Suprapubic skin (tissue), 4 donors: Measurements from ENCODE around the gene EPN1. TPM values are rescaled to one million over a fixed set of nuclear protein-coding genes. Genes with fewer than 3 reads are reported as not detected.
"Not testable (repeated sequence)": the region's sequence is repeated elsewhere in the genome, so short reads cannot be mapped to it uniquely, and the experiment has no call there.

Experiments used
- DNase-seq, 2 donors: peaks; one replicate each; pipeline ENCODE4 v3.0.0-alpha.2; 2019; ENCODE audit warnings: low spot score in 2 of 2
- H3K27ac ChIP-seq: fragments of 200-600 bp; sonication (generic); one replicate; pipeline ENCODE4 v1.5.1; 2019
- H3K27me3 ChIP-seq: fragments of 200-600 bp; sonication (generic); one replicate; pipeline ENCODE4 v1.5.1; 2019
- H3K36me3 ChIP-seq: fragments of 200-600 bp; sonication (generic); one replicate; pipeline ENCODE4 v1.5.1; 2019
- H3K4me1 ChIP-seq: fragments of 200-600 bp; sonication (generic); one replicate; pipeline ENCODE4 v1.5.1; 2019
- H3K4me3 ChIP-seq: fragments of 200-600 bp; sonication (generic); one replicate; pipeline ENCODE4 v1.5.1; 2019; ENCODE audit warnings: mild to moderate bottlenecking
- H3K9me3 ChIP-seq: fragments of 200-600 bp; sonication (generic); one replicate; pipeline ENCODE4 v1.5.1; 2019
- EP300 ChIP-seq: sonication (generic); formaldehyde crosslinking; IDR thresholded peaks from one replicate; pipeline ENCODE4 v1.6.1; 2017; ENCODE audit warnings: antibody characterized with exemption
- POLR2A ChIP-seq, 2 donors: fragments of 450-650 bp; IDR thresholded peaks; one replicate each; pipeline ENCODE4 v1.6.1; 2017; ENCODE audit warnings: antibody characterized with exemption in 2 of 2, mild to moderate bottlenecking in 2 of 2, moderate library complexity in 2 of 2
- POLR2AphosphoS5 ChIP-seq, 3 donors: sonication (generic); formaldehyde crosslinking; IDR thresholded peaks; one replicate each; pipeline ENCODE4 v1.6.1; 2017; ENCODE audit warnings: antibody characterized with exemption in 3 of 3
- WGBS: methylation state at CpG from one replicate; pipeline ENCODE4 v1.1.5; 2018; 5-methylcytosine and 5-hydroxymethylcytosine counted together
- total RNA-seq, 4 donors: library from RNA; depleted of rRNA; stranded (reverse); fragments of >200 nt; gene quantifications; one replicate each; pipeline ENCODE4 v1.1.0, GENCODE V29; 2016
- TF ChIP-seq, protein P1 (sequence below), 2 donors: fragments of 200-600 bp in 1 of 2; fragments of 450-650 bp in 1 of 2; sonication (generic) in 1 of 2; IDR thresholded peaks; one replicate each; pipeline ENCODE4 v1.5.1; 2016 to 2019; ENCODE audit warnings: antibody characterized with exemption in 2 of 2, mild to moderate bottlenecking in 1 of 2, moderate library complexity in 1 of 2

Gene EPN1
- total RNA-seq, 4 donors from 2014 or later, result 80.1 to 104 (median 82.9) TPM

DNA sequence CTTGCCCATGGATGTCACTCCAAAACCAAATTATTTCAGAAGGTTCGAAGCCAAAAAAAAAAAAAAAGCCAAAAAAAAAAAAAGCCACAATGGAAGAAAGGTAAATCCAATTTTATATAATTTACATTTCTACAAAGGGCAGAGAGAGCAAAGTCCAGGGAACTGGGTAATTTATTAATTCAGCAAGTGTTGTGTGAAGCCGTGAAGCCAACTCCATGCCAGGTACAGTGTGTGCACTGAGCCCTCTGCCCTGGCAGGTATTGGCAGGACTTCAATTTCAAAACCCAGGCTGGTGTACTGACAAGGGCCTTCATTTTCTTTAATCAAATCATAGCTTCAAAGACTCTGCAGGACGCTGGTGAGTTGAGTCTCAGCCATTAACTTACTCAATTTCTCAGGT lies 78.4 kb downstream of the EPN1 start:
- 72% methylated on average over 3 of the region's 3 CpGs for WGBS
- DNase-seq, result no peak
- H3K4me3 ChIP-seq, result no peak overlapping the region
- H3K4me1 ChIP-seq, result no peaks in the 10 kb centered on the region
- H3K9me3 ChIP-seq, result no peaks in the 10 kb centered on the region
- no peaks in the 10 kb centered on the region for H3K27me3 ChIP-seq
- no peak for TF ChIP-seq POLR2AphosphoS5 (IDR thresholded peaks at IDR 0.05)
- TF ChIP-seq EP300, result no peak
- no peak for TF ChIP-seq POLR2A (IDR thresholded peaks at IDR 0.05)
- TF ChIP-seq, protein P1, sequence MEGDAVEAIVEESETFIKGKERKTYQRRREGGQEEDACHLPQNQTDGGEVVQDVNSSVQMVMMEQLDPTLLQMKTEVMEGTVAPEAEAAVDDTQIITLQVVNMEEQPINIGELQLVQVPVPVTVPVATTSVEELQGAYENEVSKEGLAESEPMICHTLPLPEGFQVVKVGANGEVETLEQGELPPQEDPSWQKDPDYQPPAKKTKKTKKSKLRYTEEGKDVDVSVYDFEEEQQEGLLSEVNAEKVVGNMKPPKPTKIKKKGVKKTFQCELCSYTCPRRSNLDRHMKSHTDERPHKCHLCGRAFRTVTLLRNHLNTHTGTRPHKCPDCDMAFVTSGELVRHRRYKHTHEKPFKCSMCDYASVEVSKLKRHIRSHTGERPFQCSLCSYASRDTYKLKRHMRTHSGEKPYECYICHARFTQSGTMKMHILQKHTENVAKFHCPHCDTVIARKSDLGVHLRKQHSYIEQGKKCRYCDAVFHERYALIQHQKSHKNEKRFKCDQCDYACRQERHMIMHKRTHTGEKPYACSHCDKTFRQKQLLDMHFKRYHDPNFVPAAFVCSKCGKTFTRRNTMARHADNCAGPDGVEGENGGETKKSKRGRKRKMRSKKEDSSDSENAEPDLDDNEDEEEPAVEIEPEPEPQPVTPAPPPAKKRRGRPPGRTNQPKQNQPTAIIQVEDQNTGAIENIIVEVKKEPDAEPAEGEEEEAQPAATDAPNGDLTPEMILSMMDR (IDR thresholded peaks at IDR 0.05), result no peak
- no peaks in the 10 kb centered on the region for H3K36me3 ChIP-seq
- H3K27ac ChIP-seq, result no peak overlapping the region

GRCh38 chr19:55756808-55757207 lies 81.8 kb downstream of the EPN1 start:
- H3K4me1 ChIP-seq, H3K27me3 ChIP-seq, H3K27ac ChIP-seq, H3K9me3 ChIP-seq, H3K36me3 ChIP-seq, H3K4me3 ChIP-seq, DNase-seq: not testable (repeated sequence)
- 80% methylated on average over 4 of the region's 4 CpGs for whole genome bisulfite sequencing

GRCh38 chr19:55758797-55759196 lies 83.8 kb downstream of the EPN1 start, which contains the start of gene RFPL4A:
TSS of gene RFPL4A (plus strand) at chr19:55759097. CDS start at chr19:55761801, 2,704 bp downstream.
- not testable (repeated sequence) for H3K27me3 ChIP-seq, H3K27ac ChIP-seq, H3K9me3 ChIP-seq, H3K4me3 ChIP-seq, DNase-seq, H3K36me3 ChIP-seq, H3K4me1 ChIP-seq
- WGBS, result 90% methylated on average over 3 of the region's 3 CpGs

Other genes with a start within 250 kb of the EPN1 start
- gene SHISA7, start 231.9 kb upstream of the EPN1 start, total RNA-seq, result under 1 TPM in 2 of 4 donors, not detected in 2; 0.08 to 0.26 TPM
- 10 to 100 TPM; 44.7 to 97.2 (median 87.5) TPM for gene ISOC2, start 213.6 kb upstream of the EPN1 start, total RNA-seq
- gene C19orf85, start 210.5 kb upstream of the EPN1 start, total RNA-seq, result not detected
- 10 to 100 TPM; 17.3 to 22.9 (median 19.8) TPM for gene ZNF628, start 198.6 kb upstream of the EPN1 start, total RNA-seq
- gene NAT14, start 190.0 kb upstream of the EPN1 start, total RNA-seq, result 1 to 10 TPM; 2.4 to 4.8 (median 4.0) TPM
- 1 to 10 TPM in 2 of 4 donors, under 1 TPM in 2; 0.57 to 2.1 (median 1.0) TPM for gene SSC5D, start 186.8 kb upstream of the EPN1 start, total RNA-seq
- not detected for gene SBK2, start 138.1 kb upstream of the EPN1 start, total RNA-seq
- not detected for gene SBK3, start 129.7 kb upstream of the EPN1 start, total RNA-seq
- 1 to 10 TPM; 1.8 to 3.1 (median 2.8) TPM for gene ZNF579, start 94.4 kb upstream of the EPN1 start, total RNA-seq
- 1 to 10 TPM; 7.6 to 9.2 (median 8.5) TPM for gene FIZ1, start 75.7 kb upstream of the EPN1 start, total RNA-seq
- gene ZNF524, start 74.9 kb upstream of the EPN1 start, total RNA-seq, result 10 to 100 TPM; 29.4 to 49.9 (median 47.0) TPM
- 10 to 100 TPM in 2 of 4 donors, 1 to 10 TPM in 2; 7.6 to 14.2 (median 9.9) TPM for gene ZNF865, start 69.6 kb upstream of the EPN1 start, total RNA-seq
- 1 to 10 TPM; 4.3 to 8.0 (median 6.5) TPM for gene ZNF784, start 50.7 kb upstream of the EPN1 start, total RNA-seq
- 10 to 100 TPM; 15.0 to 27.9 (median 22.3) TPM for gene ZNF580, start 34.2 kb upstream of the EPN1 start, total RNA-seq
- 10 to 100 TPM; 16.3 to 27.1 (median 20.2) TPM for gene ZNF581, start 31.6 kb upstream of the EPN1 start, total RNA-seq
- 10 to 100 TPM in 1 of 4 donors, 1 to 10 TPM in 3; 6.2 to 18.3 (median 8.5) TPM for gene CCDC106, start 27.0 kb upstream of the EPN1 start, total RNA-seq
- gene U2AF2, start 20.2 kb upstream of the EPN1 start, total RNA-seq, result 100 to 1,000 TPM in 1 of 4 donors, 10 to 100 TPM in 3; 82.8 to 128 (median 88.5) TPM
- gene NLRP9, start 63.2 kb downstream of the EPN1 start, total RNA-seq, result not detected
- gene RFPL4A, start 83.9 kb downstream of the EPN1 start, total RNA-seq, result not detected
- gene RFPL4AL1, start 93.9 kb downstream of the EPN1 start, total RNA-seq, result not detected
- under 1 TPM in 1 of 4 donors, not detected in 3; 0.26 TPM for gene NLRP11, start 156.8 kb downstream of the EPN1 start, total RNA-seq
- gene NLRP4, start 161.3 kb downstream of the EPN1 start, total RNA-seq, result not detected